Embryonic facial prominence (tissue), 1 donor: ENCODE data around the gene ASB3.
"Not testable (repeated sequence)": the region's sequence is repeated elsewhere in the genome, so short reads cannot be mapped to it uniquely, and the experiment has no call there.

ENCODE experiments used
- DNase-seq: peaks from one replicate; pipeline ENCODE4 v3.0.0-alpha.2; 2016; ENCODE audit errors: extremely low spot score

Gene ASB3

DNA sequence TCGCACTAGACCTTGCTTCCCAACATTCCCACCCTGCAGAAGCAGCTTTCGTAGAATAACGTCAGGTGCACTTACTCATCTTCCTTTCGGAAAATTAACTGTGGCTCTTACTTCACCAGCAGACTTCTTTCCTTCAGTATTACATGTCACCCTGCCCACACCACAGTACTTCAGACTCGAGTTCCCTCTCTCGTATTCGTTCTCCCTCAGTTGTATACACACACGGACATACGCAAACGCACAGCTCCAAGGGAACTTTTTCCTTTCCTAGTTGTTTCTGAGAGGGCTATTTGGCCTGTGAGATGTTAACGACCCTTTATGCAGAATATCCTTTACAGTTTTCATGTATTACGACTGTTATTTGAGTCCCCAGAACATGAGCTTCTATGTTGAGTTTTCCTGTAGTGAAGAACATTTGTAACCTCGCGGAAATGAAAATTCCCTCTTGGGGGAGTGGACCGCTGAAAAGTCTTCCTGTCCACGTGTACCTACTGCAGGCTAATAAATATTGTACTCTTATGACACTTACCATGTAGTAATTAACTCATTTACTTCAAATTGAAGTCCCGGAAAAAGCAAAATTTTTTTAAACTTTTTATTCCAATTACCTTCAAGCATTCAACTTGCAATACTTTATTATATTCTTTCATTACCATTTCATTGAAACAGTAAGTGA is 999 bp upstream of the ASB3 start:
- DNase-seq: no peak

DNA sequence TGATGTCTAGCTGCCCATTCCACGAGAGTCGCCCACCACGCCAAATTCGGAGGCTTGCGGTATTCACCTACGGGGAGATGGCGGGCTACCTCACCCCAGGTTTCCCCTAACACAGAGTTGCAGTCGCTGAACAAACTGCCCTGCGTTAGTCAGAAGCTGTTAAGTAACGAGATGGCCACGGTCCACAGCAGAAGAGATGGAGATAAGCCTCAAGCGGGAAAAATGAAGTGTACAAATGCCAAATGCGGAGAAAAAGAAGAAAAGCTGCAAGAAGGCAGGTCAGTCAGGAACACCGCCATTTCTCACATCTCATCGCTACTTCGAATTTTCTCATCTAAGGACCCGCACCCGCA is 425 bp downstream of the ASB3 start:
- no peak for DNase-seq

GRCh38 chr2:53785366-53785765 is 1.4 kb downstream of the ASB3 start:
- DNase-seq: no peak

DNA sequence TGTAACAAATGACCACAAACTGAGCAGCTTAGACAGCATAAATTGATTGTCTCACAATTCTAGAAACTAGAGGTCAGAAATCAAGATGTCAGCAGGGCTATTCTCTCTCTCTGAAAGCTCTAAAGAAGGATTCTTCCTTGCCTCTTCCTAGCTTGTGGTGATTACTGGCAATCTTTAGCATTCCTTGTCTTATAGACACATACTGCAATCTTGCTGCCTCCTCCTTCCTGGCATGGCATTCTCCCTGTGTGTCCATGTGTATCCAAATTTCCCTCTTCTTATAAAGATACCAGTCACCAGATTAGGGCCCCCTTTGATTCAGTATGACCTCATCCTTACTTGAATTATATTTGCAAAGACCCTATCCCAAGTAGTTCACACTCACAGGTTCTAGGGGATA is 2.3 kb downstream of the ASB3 start:
- DNase-seq: no peak

GRCh38 chr2:53782676-53783075 is 4.1 kb downstream of the ASB3 start:
- no peak for DNase-seq

- no peak for DNase-seq
These were observed 6.7 kb downstream of the ASB3 start for GRCh38 chr2:53780056-53780455.

GRCh38 chr2:53778536-53779162 is 8.1 kb downstream of the ASB3 start:
- DNase-seq: no peak

GRCh38 chr2:53777134-53777533 is 9.6 kb downstream of the ASB3 start:
- no peak for DNase-seq

DNA sequence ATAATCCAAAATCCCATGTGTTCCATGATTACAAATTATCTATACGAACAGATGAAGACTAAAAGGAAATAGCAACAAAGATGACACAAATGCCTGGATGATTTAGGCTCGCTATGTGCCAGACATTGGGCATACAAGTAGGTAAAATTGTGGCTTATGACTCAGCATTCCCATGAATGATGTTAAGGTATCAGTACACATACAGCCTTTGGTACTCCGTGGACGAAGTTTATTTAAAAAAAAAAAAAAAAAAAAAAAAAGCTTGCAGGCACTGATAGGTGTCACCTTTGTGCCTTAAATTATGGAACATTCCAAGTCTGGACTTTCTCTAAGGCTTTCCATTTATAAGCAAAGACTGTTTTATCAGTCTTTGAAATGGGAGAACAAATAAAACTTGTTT is 16.5 kb downstream of the ASB3 start:
- no peak for DNase-seq

- DNase-seq: no peak
These were observed 17.3 kb downstream of the ASB3 start for GRCh38 chr2:53769318-53769945.

GRCh38 chr2:53768242-53768542 is 18.6 kb downstream of the ASB3 start:
- no peak for DNase-seq

DNA sequence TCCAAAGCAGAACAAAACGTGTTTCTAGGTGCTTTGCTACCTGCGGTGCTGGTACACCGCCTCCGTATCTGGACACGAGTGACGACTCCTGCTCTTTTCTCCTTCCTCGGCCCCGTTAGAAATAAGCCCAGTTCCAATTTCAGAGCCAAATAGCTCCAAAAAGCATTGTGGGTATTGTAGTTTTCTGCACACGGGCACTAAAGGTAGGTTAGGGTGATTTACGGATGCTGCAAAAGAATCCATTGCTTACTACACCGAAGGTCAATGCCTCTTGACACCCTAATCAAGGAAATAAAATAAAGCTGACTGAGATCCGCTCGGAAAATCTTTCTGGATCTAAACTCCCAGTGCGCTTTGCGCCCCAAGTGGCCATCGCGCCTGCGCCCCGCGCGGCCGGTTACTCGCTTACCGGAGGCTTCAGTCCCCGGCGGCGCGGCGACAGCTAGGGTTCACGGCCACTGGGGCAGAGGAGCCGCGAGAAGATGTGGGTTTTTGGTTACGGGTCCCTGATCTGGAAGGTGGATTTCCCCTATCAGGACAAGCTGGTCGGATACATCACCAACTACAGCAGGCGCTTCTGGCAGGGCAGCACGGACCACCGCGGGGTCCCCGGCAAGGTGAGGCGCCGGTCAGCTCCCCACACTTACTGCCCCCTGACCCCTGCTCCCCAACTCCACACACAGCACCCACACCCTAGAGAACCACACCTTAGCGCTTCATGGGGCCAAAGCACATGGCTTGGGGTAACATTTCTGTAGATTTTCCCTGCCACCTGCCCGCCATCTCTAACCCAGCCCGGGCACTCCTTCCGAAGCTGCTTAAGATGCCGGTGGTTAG is 19.1 kb downstream of the ASB3 start, which contains the start of gene CHAC2:
Gene CHAC2, plus strand, starts transcription at position 400 of the 837 bp plus-strand sequence. Its CDS starts 83 bp downstream, at position 483.
- DNase-seq: no peak

GRCh38 chr2:53765767-53766166 is 21.0 kb downstream of the ASB3 start:
- DNase-seq: no peak

- not testable (repeated sequence) for DNase-seq
These were observed 29.5 kb downstream of the ASB3 start for GRCh38 chr2:53757206-53757605.

- no peak for DNase-seq
These were observed 30.1 kb downstream of the ASB3 start for GRCh38 chr2:53756644-53757043.

- no peak for DNase-seq
These were observed 31.6 kb downstream of the ASB3 start for GRCh38 chr2:53755121-53755520.

GRCh38 chr2:53753041-53753440 is 33.7 kb downstream of the ASB3 start:
- no peak for DNase-seq

GRCh38 chr2:53752385-53752784 is 34.4 kb downstream of the ASB3 start:
- DNase-seq: no peak

GRCh38 chr2:53751728-53752127 is 35.0 kb downstream of the ASB3 start:
- no peak for DNase-seq

DNA sequence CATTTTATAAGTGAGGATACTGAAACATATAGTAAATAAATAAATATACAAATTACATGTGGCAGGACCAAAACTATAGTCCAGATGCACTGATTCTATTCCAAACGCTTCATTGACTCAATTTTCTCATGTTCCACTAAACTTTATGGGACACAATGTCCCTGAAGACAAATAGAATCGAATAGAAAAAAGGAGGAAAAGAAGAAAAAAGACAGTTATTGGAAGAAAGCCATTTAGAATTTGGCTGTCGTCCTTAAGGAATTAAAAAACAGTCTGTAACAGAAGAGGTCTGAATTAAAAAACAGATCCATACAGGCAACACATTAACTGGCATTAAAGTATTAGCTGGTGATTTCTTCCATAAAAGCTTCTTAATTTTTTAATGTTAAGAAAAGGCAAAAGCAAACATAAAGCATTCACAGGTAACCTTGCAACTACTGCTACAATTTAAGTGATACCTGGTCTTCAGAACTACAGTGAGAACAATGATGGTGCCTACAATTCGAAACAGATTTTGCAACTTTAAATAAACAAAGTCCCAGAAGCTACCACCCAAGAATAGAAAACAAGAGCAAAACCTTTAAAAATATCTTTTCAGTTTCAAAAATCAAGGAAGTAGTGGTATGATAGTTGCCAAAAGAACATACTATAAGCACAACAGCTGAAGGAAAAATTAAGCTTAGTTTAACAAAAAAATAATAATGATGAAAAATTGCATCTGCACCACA is 36.5 kb downstream of the ASB3 start:
- DNase-seq: no peak

DNA sequence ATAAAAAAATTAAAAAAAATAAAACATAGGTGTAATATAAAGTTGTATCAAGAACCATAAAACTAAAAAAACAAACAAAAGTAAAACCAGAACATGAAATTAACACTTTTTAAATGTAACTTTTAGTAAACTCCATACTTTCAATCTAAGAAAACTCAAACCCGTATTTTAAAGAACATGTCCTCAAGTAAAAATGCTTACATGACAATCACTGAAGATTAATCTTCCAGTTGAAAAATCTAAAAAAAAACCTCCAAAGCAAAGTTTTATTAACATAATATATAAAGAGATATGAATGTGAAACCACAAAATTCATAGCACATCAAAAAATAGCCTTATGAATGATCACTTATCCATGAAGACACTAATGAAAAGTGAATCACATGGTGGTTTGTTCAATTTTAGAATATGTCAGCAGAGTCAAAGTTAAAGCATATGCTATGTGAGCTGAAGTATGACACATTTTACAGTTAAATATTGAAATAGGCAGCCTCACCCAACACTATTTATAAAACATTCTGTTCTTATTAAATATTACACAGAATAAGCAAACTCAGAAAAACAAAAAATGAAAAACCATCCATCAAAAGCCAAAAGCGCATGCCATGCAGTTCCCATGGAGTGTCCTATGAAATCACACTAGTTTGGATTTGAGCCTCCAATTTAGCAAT is 42.2 kb downstream of the ASB3 start:
- no peak for DNase-seq
